ENCODE results near the gene LIN28A.
"Not testable (repeated sequence)": the region's sequence is repeated elsewhere in the genome, so short reads cannot be mapped to it uniquely, and the experiment has no call there.

The LIN28A gene

GRCh38 chr1:26410706-26411623, at the start of gene LIN28A:
Gene LIN28A (plus strand): TSS chr1:26410817. CDS start chr1:26410892, 75 bp downstream.
- in situ Hi-C loops (cut with MboI; ENCODE audit: low sequenced_read_pairs): no loop called here

GRCh38 chr1:26361605-26362122, 49.0 kb upstream of the LIN28A start:
- in situ Hi-C loops (cut with MboI; ENCODE audit: low sequenced_read_pairs): no loop called here

GRCh38 chr1:26362331-26362730, 48.3 kb upstream of the LIN28A start:
- in situ Hi-C loops (cut with MboI; ENCODE audit: low sequenced_read_pairs): no loop called here

GRCh38 chr1:26363549-26364448, 46.8 kb upstream of the LIN28A start:
- in situ Hi-C loops (cut with MboI; ENCODE audit: low sequenced_read_pairs): no loop called here

GRCh38 chr1:26364956-26365355, 45.7 kb upstream of the LIN28A start:
- in situ Hi-C loops (cut with MboI; ENCODE audit: low sequenced_read_pairs): no loop called here

GRCh38 chr1:26367441-26367840, 43.2 kb upstream of the LIN28A start:
- in situ Hi-C loops (cut with MboI; ENCODE audit: low sequenced_read_pairs): no loop called here

- in situ Hi-C loops (cut with MboI; ENCODE audit: low sequenced_read_pairs): no loop called here
Measured at GRCh38 chr1:26368006-26368405, 42.6 kb upstream of the LIN28A start.

- in situ Hi-C loops (cut with MboI; ENCODE audit: low sequenced_read_pairs): no loop called here
Measured at GRCh38 chr1:26368486-26368885, 42.1 kb upstream of the LIN28A start.

- in situ Hi-C loops (cut with MboI; ENCODE audit: low sequenced_read_pairs): no loop called here
Measured at GRCh38 chr1:26370591-26371382, 39.8 kb upstream of the LIN28A start.

- in situ Hi-C loops (cut with MboI; ENCODE audit: low sequenced_read_pairs): no loop called here
Measured at GRCh38 chr1:26372039-26372438, 38.6 kb upstream of the LIN28A start.

- in situ Hi-C loops (cut with MboI; ENCODE audit: low sequenced_read_pairs): not testable (repeated sequence)
Measured at GRCh38 chr1:26372611-26373010, 38.0 kb upstream of the LIN28A start, which contains the start of gene ZNF683. Gene ZNF683 (minus strand): TSS chr1:26372750. CDS start chr1:26368571, 4,179 bp downstream.

GRCh38 chr1:26373281-26373680, 37.3 kb upstream of the LIN28A start:
- in situ Hi-C loops (cut with MboI; ENCODE audit: low sequenced_read_pairs): no loop called here

GRCh38 chr1:26373789-26374188, 36.8 kb upstream of the LIN28A start:
- in situ Hi-C loops (cut with MboI; ENCODE audit: low sequenced_read_pairs): no loop called here

GRCh38 chr1:26374361-26374760, 36.3 kb upstream of the LIN28A start:
- in situ Hi-C loops (cut with MboI; ENCODE audit: low sequenced_read_pairs): not testable (repeated sequence)

- in situ Hi-C loops (cut with MboI; ENCODE audit: low sequenced_read_pairs): no loop called here
Measured at GRCh38 chr1:26375081-26375480, 35.5 kb upstream of the LIN28A start.

GRCh38 chr1:26376050-26376449, 34.6 kb upstream of the LIN28A start:
- in situ Hi-C loops (cut with MboI; ENCODE audit: low sequenced_read_pairs): no loop called here

GRCh38 chr1:26378088-26378878, 32.3 kb upstream of the LIN28A start:
- in situ Hi-C loops (cut with MboI; ENCODE audit: low sequenced_read_pairs): no loop called here

GRCh38 chr1:26378879-26379251, 31.8 kb upstream of the LIN28A start:
- in situ Hi-C loops (cut with MboI; ENCODE audit: low sequenced_read_pairs): no loop called here

GRCh38 chr1:26384076-26384475, 26.5 kb upstream of the LIN28A start:
- in situ Hi-C loops (cut with MboI; ENCODE audit: low sequenced_read_pairs): no loop called here

GRCh38 chr1:26385063-26385462, 25.6 kb upstream of the LIN28A start:
- in situ Hi-C loops (cut with MboI; ENCODE audit: low sequenced_read_pairs): not testable (repeated sequence)

All from HL-60/S4 treated with phorbol 12-myristate 13-acetate at 8.2 ng/mL for 4 days and 3 days (cell line).